Neuronal stem cell (in vitro differentiated cells): Measurements from ENCODE around the gene VPS26C.
A peak's percentile ranks its signal among the peaks of the same experiment; 100 is the strongest.
"Not testable (repeated sequence)": the region's sequence is repeated elsewhere in the genome, so short reads cannot be mapped to it uniquely, and the experiment has no call there.

Source experiments
- DNase-seq: peaks from one replicate; pipeline ENCODE4 v3.0.0-alpha.2; 2013; ENCODE audit warnings: low spot score
- H2AFZ ChIP-seq: one replicate; pipeline ENCODE4 v1.6.1; 2013; ENCODE audit warnings: mild to moderate bottlenecking, low read length, inconsistent platforms
- H2AK5ac ChIP-seq: 2 replicates; pipeline ENCODE4 v1.6.1; 2013; ENCODE audit warnings: low read depth, mild to moderate bottlenecking, inconsistent platforms, low read length, moderate library complexity, mixed read lengths
- H2BK120ac ChIP-seq: 2 replicates; pipeline ENCODE4 v1.6.1; 2013; ENCODE audit warnings: low read depth, mild to moderate bottlenecking, inconsistent platforms, low read length, moderate library complexity, mixed read lengths
- H2BK12ac ChIP-seq: one replicate; pipeline ENCODE4 v1.6.1; 2013; ENCODE audit warnings: low read length, inconsistent platforms
- H2BK15ac ChIP-seq: 2 replicates; pipeline ENCODE4 v1.6.1; 2013; ENCODE audit warnings: mild to moderate bottlenecking, low read length, inconsistent platforms, mixed read lengths
- H2BK5ac ChIP-seq: one replicate; pipeline ENCODE4 v1.6.1; 2013; ENCODE audit warnings: inconsistent platforms, mild to moderate bottlenecking, low read length, moderate library complexity
- H3K14ac ChIP-seq: one replicate; pipeline ENCODE4 v1.6.1; 2013; ENCODE audit warnings: low read length, inconsistent platforms
- H3K18ac ChIP-seq: 2 replicates; pipeline ENCODE4 v1.6.1; 2013; ENCODE audit warnings: low read length, inconsistent platforms
- H3K23ac ChIP-seq: 2 replicates; pipeline ENCODE4 v1.6.1; 2013; ENCODE audit warnings: low read depth, mild to moderate bottlenecking, mixed read lengths, low read length, inconsistent platforms; ENCODE audit not compliant: poor library complexity
- H3K27ac ChIP-seq: replicated peaks from 3 replicates; pipeline ENCODE4 v1.5.1; 2013; ENCODE audit warnings: low read length, inconsistent platforms
- H3K27me3 ChIP-seq, 3 experiments: 2 replicates each; pipeline ENCODE4 v1.6.1; 2013; ENCODE audit warnings: low read length in 3 of 3, mild to moderate bottlenecking in 2 of 3, inconsistent platforms in 1 of 3, low read depth in 1 of 3, mixed read lengths in 1 of 3, moderate library complexity in 1 of 3; ENCODE audit not compliant: control insufficient read depth in 3 of 3, insufficient read depth in 3 of 3
- H3K36me3 ChIP-seq, 2 donors: replicated peaks in 1 of 2; 2 replicates each; pipeline ENCODE4 v1.6.1; 2013; ENCODE audit warnings: low read length in 2 of 2; ENCODE audit not compliant: control insufficient read depth in 2 of 2, insufficient read depth in 2 of 2
- H3K4ac ChIP-seq: 2 replicates; pipeline ENCODE4 v1.6.1; 2013; ENCODE audit warnings: inconsistent platforms, mild to moderate bottlenecking, low read length, moderate library complexity
- H3K4me1 ChIP-seq, 2 donors: 1 replicate in 1 of 2; 2 replicates in 1 of 2; pipeline ENCODE4 v1.6.1; 2013; ENCODE audit warnings: low read length in 2 of 2, low read depth in 1 of 2; ENCODE audit not compliant: control insufficient read depth in 2 of 2, insufficient read depth in 1 of 2
- H3K4me2 ChIP-seq: one replicate; pipeline ENCODE4 v1.6.1; 2013; ENCODE audit warnings: mild to moderate bottlenecking, low read length, inconsistent platforms; ENCODE audit not compliant: insufficient read depth, poor library complexity, severe bottlenecking
- H3K4me3 ChIP-seq, 2 donors: 2 replicates each; pipeline ENCODE4 v1.5.1; 2013; ENCODE audit warnings: low read length in 2 of 2, mild to moderate bottlenecking in 2 of 2, inconsistent platforms in 1 of 2, moderate library complexity in 1 of 2
- H3K79me1 ChIP-seq: one replicate; pipeline ENCODE4 v1.6.1; 2013; ENCODE audit warnings: low read depth, mild to moderate bottlenecking, inconsistent platforms, low read length, moderate library complexity
- H3K9ac ChIP-seq: one replicate; pipeline ENCODE4 v1.6.1; 2013; ENCODE audit warnings: mild to moderate bottlenecking, low read depth, low read length, inconsistent platforms; ENCODE audit not compliant: poor library complexity
- H3K9me3 ChIP-seq, 2 donors: replicated peaks in 1 of 2; 2 replicates each; pipeline versions ENCODE3 to v1.6.1; 2013; ENCODE audit warnings: low read length in 2 of 2, mild to moderate bottlenecking in 2 of 2, inconsistent platforms in 1 of 2, low read depth in 1 of 2, mixed read lengths in 1 of 2, moderate library complexity in 1 of 2; ENCODE audit not compliant: control insufficient read depth in 2 of 2, insufficient read depth in 1 of 2
- H4K8ac ChIP-seq: one replicate; pipeline ENCODE4 v1.6.1; 2013; ENCODE audit warnings: low read depth, mild to moderate bottlenecking, inconsistent platforms, low read length, moderate library complexity
- H4K91ac ChIP-seq: one replicate; pipeline ENCODE4 v1.6.1; 2013; ENCODE audit warnings: low read length, low read depth, mild to moderate bottlenecking, inconsistent platforms; ENCODE audit not compliant: poor library complexity
- WGBS, 2 donors: extraction: QIAGEN DNeasy Blood & Tissue Kit; methylation state at CpG; one replicate each; pipeline ENCODE4 v1.1.7; 2013; ENCODE audit warnings: missing lambda C conversion rate in 2 of 2, mixed read lengths in 1 of 2; ENCODE audit not compliant: insufficient read length in 2 of 2, insufficient replicate concordance in 1 of 2; ENCODE audit errors: extremely low coverage in 2 of 2; 5-methylcytosine and 5-hydroxymethylcytosine counted together

VPS26C gene

GRCh38 chr21:37294679-37295078 lies 27.5 kb upstream of the VPS26C start:
- H3K14ac ChIP-seq, result no peak overlapping the region
- no peak overlapping the region for H4K8ac ChIP-seq
- peaks cover 0 to 2% of the 10 kb centered on the region in 2 donors for H3K9me3 ChIP-seq
- no peak overlapping the region for H2BK12ac ChIP-seq
- H2BK120ac ChIP-seq, result no peak overlapping the region
- H3K4me3 ChIP-seq, result no peak overlapping the region
- WGBS, 2 donors, result no CpG with 5 or more reads among the region's 5 CpGs
- no peak overlapping the region for H3K4ac ChIP-seq
- H2BK5ac ChIP-seq, result no peak overlapping the region
- no peak for DNase-seq
- H3K27me3 ChIP-seq, result no peaks in the 10 kb centered on the region
- no peaks in the 10 kb centered on the region for H3K79me1 ChIP-seq
- no peak overlapping the region for H2AFZ ChIP-seq
- H3K18ac ChIP-seq, result no peak overlapping the region
- H3K27ac ChIP-seq, result no peak overlapping the region
- H3K9ac ChIP-seq, result no peak overlapping the region
- no peak overlapping the region for H3K23ac ChIP-seq
- H3K36me3 ChIP-seq, result no peaks in the 10 kb centered on the region
- peaks cover 7 to 9% of the 10 kb centered on the region in 2 donors for H3K4me1 ChIP-seq
- H2AK5ac ChIP-seq, result no peak overlapping the region
- no peak overlapping the region for H3K4me2 ChIP-seq
- H2BK15ac ChIP-seq, result no peak overlapping the region
- no peak overlapping the region for H4K91ac ChIP-seq

GRCh38 chr21:37292941-37293340 lies 25.8 kb upstream of the VPS26C start:
- no peak overlapping the region for H4K91ac ChIP-seq
- H3K14ac ChIP-seq, result no peak overlapping the region
- H2BK12ac ChIP-seq, result no peak overlapping the region
- DNase-seq, result no peak
- H3K27me3 ChIP-seq, result no peaks in the 10 kb centered on the region
- no peak overlapping the region for H2AFZ ChIP-seq
- H3K9me3 ChIP-seq, result peaks cover 0 to 2% of the 10 kb centered on the region in 2 donors
- no peak overlapping the region for H3K18ac ChIP-seq
- no peak overlapping the region for H4K8ac ChIP-seq
- H2BK15ac ChIP-seq, result no peak overlapping the region
- no peak overlapping the region for H2BK120ac ChIP-seq
- no peak overlapping the region for H3K23ac ChIP-seq
- no peaks in the 10 kb centered on the region for H3K36me3 ChIP-seq
- peaks cover 7 to 9% of the 10 kb centered on the region in 2 donors for H3K4me1 ChIP-seq
- no peak overlapping the region for H3K4ac ChIP-seq
- WGBS, 2 donors, result no CpG with 5 or more reads among the region's 3 CpGs
- no peak overlapping the region for H3K4me3 ChIP-seq
- no peak overlapping the region for H3K9ac ChIP-seq
- H3K79me1 ChIP-seq, result no peaks in the 10 kb centered on the region
- no peak overlapping the region for H3K4me2 ChIP-seq
- H3K27ac ChIP-seq, result no peak overlapping the region
- no peak overlapping the region for H2BK5ac ChIP-seq
- no peak overlapping the region for H2AK5ac ChIP-seq

- no peak overlapping the region for H3K14ac ChIP-seq
- H2BK15ac ChIP-seq, result no peak overlapping the region
- no peak overlapping the region for H4K91ac ChIP-seq
- no CpG with 5 or more reads among the region's 1 CpG for WGBS, 2 donors
- no peak overlapping the region for H2BK5ac ChIP-seq
- DNase-seq, result no peak
- no peaks in the 10 kb centered on the region for H3K79me1 ChIP-seq
- H2AFZ ChIP-seq, result peak overlapping the region; percentile 80
- H4K8ac ChIP-seq, result no peak overlapping the region
- H3K9ac ChIP-seq, result no peak overlapping the region
- no peak overlapping the region for H3K23ac ChIP-seq
- H3K4me2 ChIP-seq, result no peak overlapping the region
- H3K27me3 ChIP-seq, result no peaks in the 10 kb centered on the region
- H3K4me1 ChIP-seq, result peaks cover 7 to 9% of the 10 kb centered on the region in 2 donors
- no peak overlapping the region for H2BK12ac ChIP-seq
- no peak overlapping the region for H3K18ac ChIP-seq
- H3K36me3 ChIP-seq, result no peaks in the 10 kb centered on the region
- H3K27ac ChIP-seq, result no peak overlapping the region
- H3K9me3 ChIP-seq, result no peaks in the 10 kb centered on the region
- no peak overlapping the region for H2AK5ac ChIP-seq
- H3K4me3 ChIP-seq, result no peak overlapping the region
- H3K4ac ChIP-seq, result no peak overlapping the region
- no peak overlapping the region for H2BK120ac ChIP-seq
Measured at GRCh38 chr21:37292041-37292440, 24.9 kb upstream of the VPS26C start.

GRCh38 chr21:37283191-37283710 lies 16.1 kb upstream of the VPS26C start:
- DNase-seq, H4K91ac ChIP-seq: not testable (repeated sequence)

More at GRCh38 chr21:37283191-37283710, 16.1 kb upstream of the VPS26C start:
- not testable (repeated sequence) for H3K27ac ChIP-seq, H3K4me1 ChIP-seq, H3K36me3 ChIP-seq, H3K23ac ChIP-seq, H2BK120ac ChIP-seq, H3K18ac ChIP-seq, H3K9me3 ChIP-seq, H3K27me3 ChIP-seq, H2BK5ac ChIP-seq, H3K4me2 ChIP-seq, H4K8ac ChIP-seq, H2AFZ ChIP-seq, H3K9ac ChIP-seq, H3K14ac ChIP-seq, H3K79me1 ChIP-seq, H3K4me3 ChIP-seq, H2BK12ac ChIP-seq, H2BK15ac ChIP-seq, H2AK5ac ChIP-seq, H3K4ac ChIP-seq
- WGBS, 2 donors, result no CpG with 5 or more reads among the region's 38 CpGs
